Neural crest cell (in vitro differentiated cells): ENCODE data around the gene OR52R1. TPM values are rescaled to one million over a fixed set of nuclear protein-coding genes. Genes with fewer than 3 reads are reported as not detected.
"Not testable (repeated sequence)": the region's sequence is repeated elsewhere in the genome, so short reads cannot be mapped to it uniquely, and the experiment has no call there.

Experiments used
- DNase-seq: peaks from one replicate; pipeline ENCODE4 v3.0.0; 2021; ENCODE audit warnings: low read depth, mixed read lengths, low spot score
- H3K27ac Mint-ChIP-seq: one replicate; pipeline ENCODE4 v1.8.0; 2021; ENCODE audit warnings: mild to moderate bottlenecking, mixed read lengths; ENCODE audit not compliant: unreplicated experiment
- H3K27me3 Mint-ChIP-seq: 2 replicates; pipeline ENCODE4 v1.8.0; 2021; ENCODE audit warnings: low read depth, mild to moderate bottlenecking, mixed read lengths
- H3K36me3 Mint-ChIP-seq: 2 replicates; pipeline ENCODE4 v1.8.0; 2021; ENCODE audit warnings: low read depth, mild to moderate bottlenecking, mixed read lengths
- H3K4me1 Mint-ChIP-seq: 2 replicates; pipeline ENCODE4 v1.8.0; 2021; ENCODE audit warnings: mixed read lengths
- H3K4me3 Mint-ChIP-seq: one replicate; pipeline ENCODE4 v1.8.0; 2021; ENCODE audit warnings: mild to moderate bottlenecking, mixed read lengths
- H3K9me3 Mint-ChIP-seq: 2 replicates; pipeline ENCODE4 v1.8.0; 2021; ENCODE audit warnings: mixed read lengths
- total RNA-seq: library from RNA; stranded (reverse); gene quantifications from 2 replicates; pipeline ENCODE4 v1.2.1, GENCODE V29; 2021
- TF ChIP-seq, protein P1 (sequence below): fragments of 200-600 bp; sonication (generic); conservative IDR thresholded peaks from 2 replicates; pipeline ENCODE4 v1.5.0; 2021; ENCODE audit warnings: antibody characterized with exemption, mild to moderate bottlenecking

The OR52R1 gene
- total RNA-seq, 1 donor from 2014 or later: not detected

DNA sequence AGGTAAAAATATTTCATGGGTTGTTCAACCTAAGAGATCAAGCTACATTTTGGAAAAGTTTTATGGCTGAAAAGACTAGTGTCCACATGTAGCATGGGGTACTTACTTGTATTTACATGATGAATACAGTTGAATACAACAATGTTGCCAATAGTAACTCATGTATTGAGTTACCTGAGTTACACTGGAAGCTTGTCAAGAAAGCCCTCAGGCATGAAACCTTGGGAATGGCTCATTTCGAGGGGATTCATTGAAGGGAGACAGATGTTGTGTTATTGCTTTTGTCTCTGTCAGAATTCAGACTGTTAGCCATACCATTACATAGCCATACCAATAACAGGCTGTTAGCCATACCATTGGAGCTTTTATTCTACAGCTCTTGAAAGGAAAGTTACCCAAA is 26.2 kb upstream of the OR52R1 start:
- TF ChIP-seq, protein P1, sequence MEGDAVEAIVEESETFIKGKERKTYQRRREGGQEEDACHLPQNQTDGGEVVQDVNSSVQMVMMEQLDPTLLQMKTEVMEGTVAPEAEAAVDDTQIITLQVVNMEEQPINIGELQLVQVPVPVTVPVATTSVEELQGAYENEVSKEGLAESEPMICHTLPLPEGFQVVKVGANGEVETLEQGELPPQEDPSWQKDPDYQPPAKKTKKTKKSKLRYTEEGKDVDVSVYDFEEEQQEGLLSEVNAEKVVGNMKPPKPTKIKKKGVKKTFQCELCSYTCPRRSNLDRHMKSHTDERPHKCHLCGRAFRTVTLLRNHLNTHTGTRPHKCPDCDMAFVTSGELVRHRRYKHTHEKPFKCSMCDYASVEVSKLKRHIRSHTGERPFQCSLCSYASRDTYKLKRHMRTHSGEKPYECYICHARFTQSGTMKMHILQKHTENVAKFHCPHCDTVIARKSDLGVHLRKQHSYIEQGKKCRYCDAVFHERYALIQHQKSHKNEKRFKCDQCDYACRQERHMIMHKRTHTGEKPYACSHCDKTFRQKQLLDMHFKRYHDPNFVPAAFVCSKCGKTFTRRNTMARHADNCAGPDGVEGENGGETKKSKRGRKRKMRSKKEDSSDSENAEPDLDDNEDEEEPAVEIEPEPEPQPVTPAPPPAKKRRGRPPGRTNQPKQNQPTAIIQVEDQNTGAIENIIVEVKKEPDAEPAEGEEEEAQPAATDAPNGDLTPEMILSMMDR: no peak
- DNase-seq: no peak
- Mint-ChIP-seq H3K36me3 (no peaks in the 10 kb centered on the region), H3K4me1 (no peaks in the 10 kb centered on the region), H3K4me3 (no peak overlapping the region), H3K9me3 (peaks cover 3% of the 10 kb centered on the region), H3K27me3 (no peaks in the 10 kb centered on the region), H3K27ac (no peak overlapping the region)

DNA sequence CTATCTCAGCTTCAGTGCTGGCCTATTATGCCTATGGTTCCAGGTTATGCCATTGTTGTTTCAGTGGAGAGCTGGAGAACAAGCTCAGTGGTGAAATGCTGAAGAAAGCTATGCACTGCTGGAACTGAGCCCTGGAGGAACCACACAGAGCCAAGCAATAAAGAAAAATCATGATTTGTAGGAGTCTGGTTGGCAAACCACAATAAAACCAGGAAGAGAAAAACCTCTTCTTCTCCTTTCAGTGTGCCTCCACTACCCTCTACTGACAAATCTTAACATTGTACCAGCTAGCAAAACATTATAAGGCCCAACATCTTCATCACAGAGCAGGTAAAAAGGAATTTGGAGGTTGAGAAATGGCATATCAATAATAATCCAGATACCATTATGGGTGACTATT is 22.2 kb upstream of the OR52R1 start:
- H3K4me1 Mint-ChIP-seq: peaks cover 16% of the 10 kb centered on the region
- H3K36me3 Mint-ChIP-seq: no peaks in the 10 kb centered on the region
- H3K4me3 Mint-ChIP-seq: no peak overlapping the region
- H3K27ac Mint-ChIP-seq: no peak overlapping the region
- TF ChIP-seq, protein P1: peak; percentile 45
- H3K27me3 Mint-ChIP-seq: no peaks in the 10 kb centered on the region
- peaks cover 21% of the 10 kb centered on the region for H3K9me3 Mint-ChIP-seq
- no peak for DNase-seq

DNA sequence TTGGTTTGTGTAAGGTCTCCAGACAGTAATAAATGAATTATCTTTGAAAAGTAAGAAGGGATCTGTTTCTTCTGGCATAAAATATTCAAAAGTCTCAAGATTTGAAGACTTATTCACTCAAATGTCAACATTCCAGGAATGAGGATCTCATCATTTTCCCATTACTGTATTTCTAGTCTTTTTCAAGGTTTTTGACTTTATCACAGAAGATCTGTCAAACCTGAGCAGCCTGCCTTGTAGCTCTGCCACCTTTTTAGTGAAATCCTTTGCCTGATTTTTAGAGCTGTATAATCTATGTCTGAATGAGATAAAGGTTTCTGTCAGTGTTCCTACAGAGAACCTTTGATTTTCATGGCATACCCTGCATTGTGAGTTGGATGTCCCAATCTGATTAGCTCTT is 21.0 kb upstream of the OR52R1 start:
- no peak overlapping the region for H3K4me3 Mint-ChIP-seq
- H3K27ac Mint-ChIP-seq: no peak overlapping the region
- TF ChIP-seq, protein P1: no peak
- peaks cover 22% of the 10 kb centered on the region for H3K9me3 Mint-ChIP-seq
- peaks cover 16% of the 10 kb centered on the region for H3K4me1 Mint-ChIP-seq
- no peaks in the 10 kb centered on the region for H3K27me3 Mint-ChIP-seq
- H3K36me3 Mint-ChIP-seq: no peaks in the 10 kb centered on the region
- no peak for DNase-seq

DNA sequence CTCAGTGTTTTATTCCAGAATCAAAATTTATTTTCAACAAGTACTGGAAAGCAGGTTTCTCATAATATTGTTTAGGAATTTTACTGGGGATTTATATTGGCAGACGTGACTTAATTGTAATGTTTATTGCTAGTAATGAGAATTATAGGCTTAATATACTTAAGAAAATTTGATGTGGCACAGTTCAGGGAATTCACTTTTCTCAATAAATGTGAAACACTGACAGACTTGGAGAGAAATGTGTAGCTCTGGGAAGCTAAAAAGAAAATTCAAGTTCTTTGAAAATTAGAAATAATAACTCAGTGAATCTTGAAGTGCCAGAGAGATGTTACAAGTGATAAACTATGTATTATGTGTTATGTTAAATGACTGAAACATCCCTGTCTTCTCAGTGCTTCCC is 16.8 kb upstream of the OR52R1 start, which contains the start of gene OR51F2:
TSS of gene OR51F2 (plus strand) at position 301 of the 400 bp plus-strand sequence. CDS start 101 bp downstream, outside the sequence.
- H3K27me3 Mint-ChIP-seq: peaks cover under 1% of the 10 kb centered on the region
- no peak for DNase-seq
- no peak within 1 kb of the TSS for H3K4me3 Mint-ChIP-seq
- H3K27ac Mint-ChIP-seq: peak within 1 kb of the TSS; percentile 61
- H3K9me3 Mint-ChIP-seq: peaks cover 26% of the 10 kb centered on the region
- peaks cover 16% of the 10 kb centered on the region for H3K4me1 Mint-ChIP-seq
- no peaks in the 10 kb centered on the region for H3K36me3 Mint-ChIP-seq
- TF ChIP-seq, protein P1: no peak

DNA sequence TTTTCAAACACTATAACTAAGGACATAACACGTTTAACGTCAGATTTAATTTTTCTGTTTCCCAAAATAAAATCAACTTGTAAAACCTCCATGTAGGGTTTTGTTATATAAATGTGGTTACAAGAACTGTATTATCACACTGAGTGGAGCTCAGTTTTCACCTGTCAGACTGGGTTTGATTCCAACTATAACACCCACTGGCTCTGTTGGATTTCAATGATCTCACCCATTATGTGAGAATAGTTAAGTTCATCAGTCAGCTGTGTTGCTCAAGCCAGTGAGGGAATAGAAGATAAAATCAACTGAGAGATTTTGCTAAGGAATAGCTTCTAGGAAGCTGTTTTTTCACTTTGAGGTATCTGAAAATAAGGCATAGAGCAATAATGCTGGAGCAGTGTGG is 5.1 kb upstream of the OR52R1 start:
- no peak for DNase-seq
- Mint-ChIP-seq H3K4me3 (no peak overlapping the region), H3K9me3 (no peaks in the 10 kb centered on the region), H3K27me3 (no peaks in the 10 kb centered on the region), H3K27ac (no peak overlapping the region), H3K36me3 (no peaks in the 10 kb centered on the region), H3K4me1 (no peaks in the 10 kb centered on the region)
- TF ChIP-seq, protein P1: no peak

DNA sequence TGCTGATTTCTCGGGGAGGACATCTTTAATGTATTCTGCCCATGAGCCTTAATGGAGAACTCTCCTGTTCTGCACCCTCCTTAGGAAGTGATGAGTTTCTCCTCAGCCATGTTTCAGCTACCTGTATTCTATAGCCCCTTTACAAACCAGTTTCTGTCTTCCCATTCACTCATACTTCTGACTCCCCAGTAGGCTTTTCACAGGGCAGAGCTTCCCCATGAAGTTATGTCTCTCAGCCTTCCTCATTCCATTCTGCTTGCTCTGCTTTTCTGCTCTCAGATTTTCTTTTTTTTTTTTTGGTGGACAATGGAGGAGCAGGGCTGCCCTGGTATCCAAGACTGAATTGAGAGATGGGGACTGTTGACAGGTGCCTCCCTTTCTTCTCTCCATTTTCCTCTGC is 4.3 kb upstream of the OR52R1 start:
- no peak for DNase-seq
- H3K27ac Mint-ChIP-seq: no peak overlapping the region

DNA sequence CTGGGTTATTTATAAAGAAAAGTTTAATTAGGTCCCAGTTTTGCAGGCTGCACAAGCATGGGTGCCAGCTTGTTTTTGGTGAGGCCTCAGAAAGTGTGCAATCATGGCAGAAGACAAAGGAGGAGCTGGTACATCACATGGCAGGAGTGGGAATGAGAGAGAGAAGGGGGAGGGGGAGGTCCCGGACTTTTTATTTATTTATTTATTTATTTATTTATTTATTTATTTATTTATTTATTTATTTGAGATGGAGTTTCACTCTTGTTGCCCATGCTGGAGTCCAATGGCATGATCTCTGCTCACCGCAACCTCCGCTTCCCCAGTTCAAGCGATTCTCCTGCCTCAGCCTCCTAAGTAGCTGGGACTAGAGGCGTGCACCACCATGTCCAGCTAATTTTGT is 2.9 kb downstream of the OR52R1 start:
- not testable (repeated sequence) for H3K9me3 Mint-ChIP-seq, H3K27ac Mint-ChIP-seq, H3K4me3 Mint-ChIP-seq, H3K4me1 Mint-ChIP-seq, H3K36me3 Mint-ChIP-seq, H3K27me3 Mint-ChIP-seq, DNase-seq

More for the DNA sequence above, 4.3 kb upstream of the OR52R1 start:
- Mint-ChIP-seq H3K9me3 (no peaks in the 10 kb centered on the region), H3K36me3 (no peaks in the 10 kb centered on the region), H3K4me1 (no peaks in the 10 kb centered on the region), H3K27me3 (no peaks in the 10 kb centered on the region), H3K4me3 (no peak overlapping the region)
- TF ChIP-seq, protein P1: no peak
